Liver (tissue), 3 donors: ENCODE measurements around the gene LAMB2.
A peak's percentile ranks its signal among the peaks of the same experiment; 100 is the strongest.

Source experiments
- ATF3 ChIP-seq: IDR thresholded peaks from 2 replicates; pipeline ENCODE4 v1.6.1; 2016; ENCODE audit warnings: antibody characterized with exemption
- CTCF ChIP-seq: fragments of 150-350 bp; IDR thresholded peaks from 2 replicates; pipeline ENCODE4 v1.5.1; 2017; ENCODE audit warnings: improper control_type of control experiment, low read depth, low read length; ENCODE audit not compliant: missing input control
- EGR1 ChIP-seq, 2 donors: IDR thresholded peaks; 2 replicates each; pipeline ENCODE4 v1.6.1; 2016 to 2018; ENCODE audit warnings: antibody characterized with exemption in 2 of 2, low read depth in 2 of 2
- GABPA ChIP-seq, 2 donors: IDR thresholded peaks in 1 of 2; conservative IDR thresholded peaks in 1 of 2; 2 replicates each; pipeline ENCODE4 v1.6.1; 2016; ENCODE audit warnings: antibody characterized with exemption in 2 of 2, mild to moderate bottlenecking in 1 of 2, moderate library complexity in 1 of 2
- HNF4A ChIP-seq, 2 donors: conservative IDR thresholded peaks; 2 replicates each; pipeline ENCODE4 v1.6.1; 2016; ENCODE audit warnings: antibody characterized with exemption in 2 of 2, mild to moderate bottlenecking in 2 of 2
- HNF4G ChIP-seq: IDR thresholded peaks from 2 replicates; pipeline ENCODE4 v1.6.1; 2016; ENCODE audit warnings: antibody characterized with exemption
- MAX ChIP-seq: IDR thresholded peaks from 2 replicates; pipeline ENCODE4 v1.6.1; 2016; ENCODE audit warnings: antibody characterized with exemption
- NR2F2 ChIP-seq: IDR thresholded peaks from 2 replicates; pipeline ENCODE4 v1.6.1; 2016; ENCODE audit warnings: antibody characterized with exemption
- RAD21 ChIP-seq, 2 donors: IDR thresholded peaks; 2 replicates each; pipeline ENCODE4 v1.6.1; 2016; ENCODE audit warnings: antibody characterized with exemption in 2 of 2, mild to moderate bottlenecking in 2 of 2
- REST ChIP-seq: IDR thresholded peaks from 2 replicates; pipeline ENCODE4 v1.6.1; 2016; ENCODE audit warnings: antibody characterized with exemption, mild to moderate bottlenecking
- RXRA ChIP-seq, 2 donors: IDR thresholded peaks; 2 replicates each; pipeline ENCODE4 v1.6.1; 2017 to 2018; ENCODE audit warnings: antibody characterized with exemption in 2 of 2, mild to moderate bottlenecking in 1 of 2
- SP1 ChIP-seq: IDR thresholded peaks from 2 replicates; pipeline ENCODE4 v1.6.1; 2018; ENCODE audit warnings: antibody characterized with exemption, mild to moderate bottlenecking
- TAF1 ChIP-seq: conservative IDR thresholded peaks from 2 replicates; pipeline ENCODE4 v1.6.1; 2016; ENCODE audit warnings: antibody characterized with exemption, mild to moderate bottlenecking
- ZBTB33 ChIP-seq: IDR thresholded peaks from 2 replicates; pipeline ENCODE4 v1.6.1; 2016; ENCODE audit warnings: antibody characterized with exemption
- donor health status: healthy.
- donor health status: healthy.

- no peak for TF ChIP-seq CTCF
- TF ChIP-seq REST, result no peak
- TF ChIP-seq HNF4A (conservative IDR thresholded peaks at IDR 0.05), result peak; percentile 46 to 63
- no peak for TF ChIP-seq TAF1
- TF ChIP-seq MAX, result no peak
- TF ChIP-seq GABPA (IDR thresholded peaks at IDR 0.05 in 1 of 2, conservative IDR thresholded peaks at IDR 0.05 in 1 of 2), result no peak
- TF ChIP-seq RAD21 (IDR thresholded peaks at IDR 0.05), result no peak
- TF ChIP-seq HNF4G, result no peak
- TF ChIP-seq NR2F2, result no peak
- no peak for TF ChIP-seq EGR1 (IDR thresholded peaks at IDR 0.05; ENCODE audit: low read depth in 2 of 2)
- TF ChIP-seq ATF3, result no peak
- TF ChIP-seq ZBTB33, result no peak
- TF ChIP-seq SP1, result peak; percentile 27
- peak; percentile 79 to 94 for TF ChIP-seq RXRA (IDR thresholded peaks at IDR 0.05)
These were observed 2.6 kb upstream of the LAMB2 start for GRCh38 chr3:49135499-49135898.
